OCI-M2 (cell line): ENCODE data around the gene DTYMK.

Experiments
- DNase-seq: peaks from one replicate; lab custom pipeline; 2025; ENCODE audit not compliant: unreplicated experiment; lab: John Stamatoyannopoulos, UW

DTYMK gene

GRCh38 chr2:241652142-241652541 is 34.5 kb downstream of the DTYMK start:
- no peak for DNase-seq

- no peak for DNase-seq
Measured at GRCh38 chr2:241649927-241650326, 36.7 kb downstream of the DTYMK start.

GRCh38 chr2:241649404-241649803 is 37.2 kb downstream of the DTYMK start:
- no peak for DNase-seq

GRCh38 chr2:241648453-241648852 is 38.2 kb downstream of the DTYMK start:
- no peak for DNase-seq

- no peak for DNase-seq
Measured at GRCh38 chr2:241645915-241646645, 40.5 kb downstream of the DTYMK start.

GRCh38 chr2:241645056-241645914 is 41.3 kb downstream of the DTYMK start:
- DNase-seq = no peak

- no peak for DNase-seq
Measured at GRCh38 chr2:241641631-241642030, 45.0 kb downstream of the DTYMK start.

- DNase-seq = no peak
Measured at GRCh38 chr2:241640165-241640795, 46.3 kb downstream of the DTYMK start.

- DNase-seq = no peak
Measured at GRCh38 chr2:241639385-241639784, 47.2 kb downstream of the DTYMK start.

GRCh38 chr2:241638940-241639339 is 47.7 kb downstream of the DTYMK start:
- DNase-seq = no peak

- no peak for DNase-seq
Measured at GRCh38 chr2:241637795-241638660, 48.6 kb downstream of the DTYMK start.

GRCh38 chr2:241637018-241637794 is 49.4 kb downstream of the DTYMK start, which contains the start of the genes ATG4B and THAP4:
Gene ATG4B, plus strand, starts transcription at chr2:241637693. Its CDS starts 22 bp downstream, at chr2:241637715.
Gene THAP4, minus strand, starts transcription at chr2:241637158. Its CDS starts 141 bp downstream, at chr2:241637017.
- DNase-seq = peak; percentile 26

GRCh38 chr2:241636182-241637017 is 50.2 kb downstream of the DTYMK start:
- no peak for DNase-seq

GRCh38 chr2:241635756-241636155 is 50.9 kb downstream of the DTYMK start:
- DNase-seq = no peak

GRCh38 chr2:241633561-241633960 is 53.1 kb downstream of the DTYMK start:
- no peak for DNase-seq

- no peak for DNase-seq
Measured at GRCh38 chr2:241632478-241633325, 53.9 kb downstream of the DTYMK start.

- no peak for DNase-seq
Measured at GRCh38 chr2:241629762-241630435, 56.7 kb downstream of the DTYMK start.
